ENCODE results near the gene ZSWIM6.

DNA sequence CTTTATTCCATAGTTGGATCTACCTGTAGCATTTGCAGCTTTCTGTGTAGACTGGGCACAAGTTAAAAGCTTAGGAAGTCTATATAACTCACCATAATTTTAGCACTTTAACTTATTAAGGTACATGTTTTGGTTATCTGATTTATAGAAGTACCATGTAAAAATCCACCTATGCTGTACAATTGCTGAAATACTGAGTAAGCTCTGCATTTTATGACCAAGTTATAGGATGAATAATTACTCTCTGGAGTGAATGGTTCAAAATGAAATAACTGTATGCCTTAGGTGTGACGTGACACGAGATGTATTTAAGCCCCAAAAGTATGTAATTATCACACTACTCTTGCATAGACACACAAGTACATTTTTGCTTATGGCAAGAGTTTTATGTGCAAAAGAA is 22.1 kb downstream of the ZSWIM6 start:
- TF ChIP-seq POLR2A (IDR thresholded peaks at IDR 0.05) = no peak
- TF ChIP-seq, protein P1, sequence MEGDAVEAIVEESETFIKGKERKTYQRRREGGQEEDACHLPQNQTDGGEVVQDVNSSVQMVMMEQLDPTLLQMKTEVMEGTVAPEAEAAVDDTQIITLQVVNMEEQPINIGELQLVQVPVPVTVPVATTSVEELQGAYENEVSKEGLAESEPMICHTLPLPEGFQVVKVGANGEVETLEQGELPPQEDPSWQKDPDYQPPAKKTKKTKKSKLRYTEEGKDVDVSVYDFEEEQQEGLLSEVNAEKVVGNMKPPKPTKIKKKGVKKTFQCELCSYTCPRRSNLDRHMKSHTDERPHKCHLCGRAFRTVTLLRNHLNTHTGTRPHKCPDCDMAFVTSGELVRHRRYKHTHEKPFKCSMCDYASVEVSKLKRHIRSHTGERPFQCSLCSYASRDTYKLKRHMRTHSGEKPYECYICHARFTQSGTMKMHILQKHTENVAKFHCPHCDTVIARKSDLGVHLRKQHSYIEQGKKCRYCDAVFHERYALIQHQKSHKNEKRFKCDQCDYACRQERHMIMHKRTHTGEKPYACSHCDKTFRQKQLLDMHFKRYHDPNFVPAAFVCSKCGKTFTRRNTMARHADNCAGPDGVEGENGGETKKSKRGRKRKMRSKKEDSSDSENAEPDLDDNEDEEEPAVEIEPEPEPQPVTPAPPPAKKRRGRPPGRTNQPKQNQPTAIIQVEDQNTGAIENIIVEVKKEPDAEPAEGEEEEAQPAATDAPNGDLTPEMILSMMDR (IDR thresholded peaks at IDR 0.05) = no peak

All from heart left ventricle (tissue), 13 donors.